Liver (tissue), 3 donors: ENCODE measurements around the gene EDN3.

Experiments used
- EGR1 ChIP-seq, 2 donors: IDR thresholded peaks; 2 replicates each; pipeline ENCODE4 v1.6.1; 2016 to 2018; ENCODE audit warnings: antibody characterized with exemption in 2 of 2, low read depth in 2 of 2
- HNF4A ChIP-seq, 2 donors: conservative IDR thresholded peaks; 2 replicates each; pipeline ENCODE4 v1.6.1; 2016; ENCODE audit warnings: antibody characterized with exemption in 2 of 2, mild to moderate bottlenecking in 2 of 2
- JUND ChIP-seq, 2 donors: IDR thresholded peaks; 2 replicates each; pipeline ENCODE4 v1.6.1; 2016; ENCODE audit warnings: antibody characterized with exemption in 2 of 2
- MAX ChIP-seq: IDR thresholded peaks from 2 replicates; pipeline ENCODE4 v1.6.1; 2016; ENCODE audit warnings: antibody characterized with exemption
- RAD21 ChIP-seq, 2 donors: IDR thresholded peaks; 2 replicates each; pipeline ENCODE4 v1.6.1; 2016; ENCODE audit warnings: antibody characterized with exemption in 2 of 2, mild to moderate bottlenecking in 2 of 2
- REST ChIP-seq: IDR thresholded peaks from 2 replicates; pipeline ENCODE4 v1.6.1; 2016; ENCODE audit warnings: antibody characterized with exemption, mild to moderate bottlenecking
- SP1 ChIP-seq: IDR thresholded peaks from 2 replicates; pipeline ENCODE4 v1.6.1; 2018; ENCODE audit warnings: antibody characterized with exemption, mild to moderate bottlenecking
- YY1 ChIP-seq: IDR thresholded peaks from 2 replicates; pipeline ENCODE4 v1.6.1; 2016; ENCODE audit warnings: antibody characterized with exemption, mild to moderate bottlenecking
- TF ChIP-seq, protein P1 (sequence below): fragments of 150-350 bp; IDR thresholded peaks from 2 replicates; pipeline ENCODE4 v1.5.1; 2017; ENCODE audit warnings: improper control_type of control experiment, low read depth, low read length; ENCODE audit not compliant: missing input control
- TF ChIP-seq, protein P2 (sequence below): IDR thresholded peaks from 2 replicates; pipeline ENCODE4 v1.6.1; 2016; ENCODE audit warnings: antibody characterized with exemption
- donor health status: healthy.
- donor health status: healthy.

DNA sequence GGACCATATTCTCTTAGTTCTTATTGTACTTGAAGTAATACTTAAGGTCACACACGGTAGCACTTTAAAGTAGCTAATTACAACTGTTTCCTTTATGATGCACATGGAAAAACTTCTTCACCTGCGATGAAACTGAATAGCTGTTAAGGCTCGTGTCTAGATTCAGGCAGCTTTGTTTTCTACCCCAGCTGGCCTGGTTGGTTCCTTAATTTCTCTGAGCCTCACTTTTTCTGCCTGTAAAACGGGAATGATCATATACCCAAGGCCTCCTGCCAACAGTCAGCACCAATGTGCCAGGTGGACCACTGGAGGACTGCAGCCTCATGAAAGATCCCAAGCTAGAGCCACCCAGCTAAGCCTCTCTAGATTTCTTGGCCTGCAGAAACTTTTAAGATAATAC, 35.0 kb downstream of the EDN3 start:
- TF ChIP-seq, protein P1, sequence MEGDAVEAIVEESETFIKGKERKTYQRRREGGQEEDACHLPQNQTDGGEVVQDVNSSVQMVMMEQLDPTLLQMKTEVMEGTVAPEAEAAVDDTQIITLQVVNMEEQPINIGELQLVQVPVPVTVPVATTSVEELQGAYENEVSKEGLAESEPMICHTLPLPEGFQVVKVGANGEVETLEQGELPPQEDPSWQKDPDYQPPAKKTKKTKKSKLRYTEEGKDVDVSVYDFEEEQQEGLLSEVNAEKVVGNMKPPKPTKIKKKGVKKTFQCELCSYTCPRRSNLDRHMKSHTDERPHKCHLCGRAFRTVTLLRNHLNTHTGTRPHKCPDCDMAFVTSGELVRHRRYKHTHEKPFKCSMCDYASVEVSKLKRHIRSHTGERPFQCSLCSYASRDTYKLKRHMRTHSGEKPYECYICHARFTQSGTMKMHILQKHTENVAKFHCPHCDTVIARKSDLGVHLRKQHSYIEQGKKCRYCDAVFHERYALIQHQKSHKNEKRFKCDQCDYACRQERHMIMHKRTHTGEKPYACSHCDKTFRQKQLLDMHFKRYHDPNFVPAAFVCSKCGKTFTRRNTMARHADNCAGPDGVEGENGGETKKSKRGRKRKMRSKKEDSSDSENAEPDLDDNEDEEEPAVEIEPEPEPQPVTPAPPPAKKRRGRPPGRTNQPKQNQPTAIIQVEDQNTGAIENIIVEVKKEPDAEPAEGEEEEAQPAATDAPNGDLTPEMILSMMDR = no peak
- TF ChIP-seq REST (no peak), MAX (no peak), RAD21 (IDR thresholded peaks at IDR 0.05) (no peak), JUND (IDR thresholded peaks at IDR 0.05) (no peak), HNF4A (conservative IDR thresholded peaks at IDR 0.05) (no peak), SP1 (no peak), EGR1 (IDR thresholded peaks at IDR 0.05; ENCODE audit: low read depth in 2 of 2) (no peak), YY1 (no peak)
- TF ChIP-seq, protein P2, sequence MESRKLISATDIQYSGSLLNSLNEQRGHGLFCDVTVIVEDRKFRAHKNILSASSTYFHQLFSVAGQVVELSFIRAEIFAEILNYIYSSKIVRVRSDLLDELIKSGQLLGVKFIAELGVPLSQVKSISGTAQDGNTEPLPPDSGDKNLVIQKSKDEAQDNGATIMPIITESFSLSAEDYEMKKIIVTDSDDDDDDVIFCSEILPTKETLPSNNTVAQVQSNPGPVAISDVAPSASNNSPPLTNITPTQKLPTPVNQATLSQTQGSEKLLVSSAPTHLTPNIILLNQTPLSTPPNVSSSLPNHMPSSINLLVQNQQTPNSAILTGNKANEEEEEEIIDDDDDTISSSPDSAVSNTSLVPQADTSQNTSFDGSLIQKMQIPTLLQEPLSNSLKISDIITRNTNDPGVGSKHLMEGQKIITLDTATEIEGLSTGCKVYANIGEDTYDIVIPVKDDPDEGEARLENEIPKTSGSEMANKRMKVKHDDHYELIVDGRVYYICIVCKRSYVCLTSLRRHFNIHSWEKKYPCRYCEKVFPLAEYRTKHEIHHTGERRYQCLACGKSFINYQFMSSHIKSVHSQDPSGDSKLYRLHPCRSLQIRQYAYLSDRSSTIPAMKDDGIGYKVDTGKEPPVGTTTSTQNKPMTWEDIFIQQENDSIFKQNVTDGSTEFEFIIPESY = no peak
